22Rv1 (cell line): ENCODE measurements around the gene DYNC1I1.

Source experiments
- CTCF ChIP-seq: fragments of 450-650 bp; IDR thresholded peaks from 2 replicates; pipeline ENCODE4 v1.5.1; 2017; ENCODE audit warnings: mild to moderate bottlenecking
- ZFX ChIP-seq: fragments of 450-650 bp; IDR thresholded peaks from 2 replicates; pipeline ENCODE4 v1.6.1; 2017; ENCODE audit warnings: antibody characterized with exemption, borderline replicate concordance

GRCh38 chr7:95901006-95901405 is 128.7 kb downstream of the DYNC1I1 start:
- no peak for TF ChIP-seq CTCF
- TF ChIP-seq ZFX, result no peak
